ENCODE results near the gene HNRNPH2. TPM values are rescaled to one million over a fixed set of nuclear protein-coding genes. Genes with fewer than 3 reads are reported as not detected.

HNRNPH2 gene
- total and polyA plus RNA-seq, 9 of the 15 experiments (the other 6 are each of a cell fraction or from before 2014, with no cell fraction given): 40.0 to 130 (median 60.3) TPM

- TF ChIP-seq, protein P1, sequence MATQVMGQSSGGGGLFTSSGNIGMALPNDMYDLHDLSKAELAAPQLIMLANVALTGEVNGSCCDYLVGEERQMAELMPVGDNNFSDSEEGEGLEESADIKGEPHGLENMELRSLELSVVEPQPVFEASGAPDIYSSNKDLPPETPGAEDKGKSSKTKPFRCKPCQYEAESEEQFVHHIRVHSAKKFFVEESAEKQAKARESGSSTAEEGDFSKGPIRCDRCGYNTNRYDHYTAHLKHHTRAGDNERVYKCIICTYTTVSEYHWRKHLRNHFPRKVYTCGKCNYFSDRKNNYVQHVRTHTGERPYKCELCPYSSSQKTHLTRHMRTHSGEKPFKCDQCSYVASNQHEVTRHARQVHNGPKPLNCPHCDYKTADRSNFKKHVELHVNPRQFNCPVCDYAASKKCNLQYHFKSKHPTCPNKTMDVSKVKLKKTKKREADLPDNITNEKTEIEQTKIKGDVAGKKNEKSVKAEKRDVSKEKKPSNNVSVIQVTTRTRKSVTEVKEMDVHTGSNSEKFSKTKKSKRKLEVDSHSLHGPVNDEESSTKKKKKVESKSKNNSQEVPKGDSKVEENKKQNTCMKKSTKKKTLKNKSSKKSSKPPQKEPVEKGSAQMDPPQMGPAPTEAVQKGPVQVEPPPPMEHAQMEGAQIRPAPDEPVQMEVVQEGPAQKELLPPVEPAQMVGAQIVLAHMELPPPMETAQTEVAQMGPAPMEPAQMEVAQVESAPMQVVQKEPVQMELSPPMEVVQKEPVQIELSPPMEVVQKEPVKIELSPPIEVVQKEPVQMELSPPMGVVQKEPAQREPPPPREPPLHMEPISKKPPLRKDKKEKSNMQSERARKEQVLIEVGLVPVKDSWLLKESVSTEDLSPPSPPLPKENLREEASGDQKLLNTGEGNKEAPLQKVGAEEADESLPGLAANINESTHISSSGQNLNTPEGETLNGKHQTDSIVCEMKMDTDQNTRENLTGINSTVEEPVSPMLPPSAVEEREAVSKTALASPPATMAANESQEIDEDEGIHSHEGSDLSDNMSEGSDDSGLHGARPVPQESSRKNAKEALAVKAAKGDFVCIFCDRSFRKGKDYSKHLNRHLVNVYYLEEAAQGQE (IDR thresholded peaks at IDR 0.05; ENCODE audit: borderline replicate concordance): peak; percentile 31; the same call in 1 of the 2 replicates
- TF ChIP-seq, protein P1 (CRISPR knock-in tag; IDR thresholded peaks at IDR 0.05; ENCODE audit: low read depth): no peak
- TF ChIP-seq ZNF507 (tag; conservative IDR thresholded peaks at IDR 0.05) (no peak), ZNF740 (CRISPR knock-in tag; IDR thresholded peaks at IDR 0.05) (no peak), ZNF740 (tag; IDR thresholded peaks at IDR 0.05) (no peak), CTCF (IDR thresholded peaks at IDR 0.05 in 2 of 3, conservative IDR thresholded peaks at IDR 0.05 in 1 of 3; ENCODE audit: insufficient read depth in 2 of 3, low read depth in 1 of 3, low read length in 3 of 3) (peak; percentile 52 to 75 (median 66)), DEAF1 (CRISPR knock-in tag; IDR thresholded peaks at IDR 0.05) (peak; percentile 60), SMC3 (conservative IDR thresholded peaks at IDR 0.05; ENCODE audit: insufficient read depth, low read depth, low read length) (peak; percentile 35; the same call in 1 of the 2 replicates)
These were observed 7.4 kb downstream of the HNRNPH2 start (continued) for GRCh38 chrX:101415180-101416145.

Measured in K562 (cell line).